HG03558 (cell line): ENCODE data around the gene RABGAP1L.

Experiments
- ATAC-seq: cut with Tn5 transposase; IDR thresholded peaks from one replicate; pipeline ENCODE4 v1.9.1; 2021; ENCODE audit warnings: moderate number of reproducible peaks; ENCODE audit not compliant: unreplicated experiment; ENCODE audit errors: extremely low read depth

Gene RABGAP1L

GRCh38 chr1:174191349-174191862 lies 32.1 kb downstream of the RABGAP1L start:
- ATAC-seq, result no peak

DNA sequence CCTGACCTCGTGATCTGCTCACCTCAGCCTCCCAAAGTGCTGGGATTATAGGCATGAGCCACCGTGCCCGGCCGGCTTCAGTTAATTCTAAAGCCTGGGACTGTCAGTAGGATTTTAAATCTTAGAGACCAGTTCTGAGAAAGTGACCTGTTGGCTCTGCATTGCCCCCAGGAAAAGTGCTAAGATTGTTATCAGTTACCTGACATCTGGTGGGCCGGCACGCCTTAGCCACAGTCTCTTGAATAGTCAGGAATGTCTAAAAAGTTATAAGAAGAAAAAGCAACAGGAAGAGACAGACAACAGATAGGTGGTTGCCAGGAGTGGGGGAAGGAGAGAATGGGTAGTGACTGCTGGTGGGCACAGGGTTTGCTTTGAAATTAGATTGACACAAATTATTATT lies 35.1 kb downstream of the RABGAP1L start:
- no peak for ATAC-seq

DNA sequence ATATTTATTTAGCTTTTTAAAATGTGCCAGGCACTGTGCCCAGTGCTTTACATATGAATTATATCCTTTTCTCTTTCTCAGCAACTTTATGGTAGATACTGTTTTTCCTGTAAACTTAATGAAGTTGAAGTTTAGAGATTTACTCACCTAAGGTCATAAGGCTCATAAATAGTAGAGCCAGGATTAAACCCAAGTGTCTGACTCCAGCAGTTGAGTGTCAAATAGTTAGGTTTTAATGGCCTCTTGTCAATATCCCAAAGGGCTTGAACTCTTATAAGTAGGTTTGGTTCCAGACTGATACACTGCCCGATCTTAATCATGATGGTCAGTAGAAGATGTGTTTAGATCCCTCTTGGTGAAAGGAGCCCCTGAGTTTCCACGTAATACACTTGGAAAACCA lies 37.8 kb downstream of the RABGAP1L start:
- ATAC-seq, result no peak

- no peak for ATAC-seq
Observed at GRCh38 chr1:174197547-174197946, 38.2 kb downstream of the RABGAP1L start.

GRCh38 chr1:174198202-174198601 lies 38.9 kb downstream of the RABGAP1L start:
- no peak for ATAC-seq

DNA sequence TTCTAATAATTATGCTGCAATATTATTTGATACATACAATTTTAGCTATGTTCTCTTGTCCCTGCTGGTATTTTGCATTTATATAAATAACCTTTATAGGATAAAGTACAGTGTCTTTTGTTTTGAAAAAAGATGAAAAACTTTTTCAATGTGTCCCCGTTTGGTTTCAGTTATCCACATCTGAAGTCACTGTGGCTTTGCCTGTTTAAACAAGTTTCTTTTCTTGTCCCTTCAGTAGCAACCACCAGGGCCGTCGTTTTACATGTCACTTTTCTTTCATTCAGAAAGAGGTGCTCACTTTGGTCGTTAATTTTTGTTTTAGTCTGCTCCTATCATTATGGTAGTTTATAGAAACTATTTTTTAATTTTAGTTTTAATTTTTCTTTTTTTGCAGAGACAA lies 41.4 kb downstream of the RABGAP1L start:
- no peak for ATAC-seq

DNA sequence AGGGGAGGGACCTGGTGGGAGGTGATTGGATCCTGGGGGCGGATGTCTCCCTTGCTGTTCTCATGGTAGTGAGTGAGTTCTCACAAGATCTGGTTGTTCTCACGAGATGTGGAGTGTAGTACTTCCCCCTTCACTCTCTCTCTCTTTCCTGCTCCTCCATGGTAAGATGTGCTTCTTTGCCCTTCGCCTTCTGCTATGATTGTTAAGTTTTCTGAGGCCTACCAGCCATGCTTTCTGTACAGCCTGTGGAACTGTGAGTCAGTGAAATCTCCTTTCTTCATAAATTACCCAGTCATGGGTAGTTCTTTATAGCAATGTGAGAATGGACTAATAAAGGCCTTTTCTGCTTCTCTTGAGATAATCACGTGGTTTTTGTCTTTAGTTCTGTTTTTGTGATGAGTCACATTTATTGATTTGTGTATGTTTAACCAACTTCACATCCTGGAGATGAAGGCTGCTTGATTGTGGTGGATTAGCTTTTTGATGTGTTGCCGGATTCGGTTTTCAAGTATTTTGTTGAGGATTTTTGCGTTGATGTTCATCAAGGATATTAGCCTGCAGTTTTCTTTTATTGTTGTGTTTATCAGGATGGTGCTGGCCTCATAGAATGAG lies 45.5 kb downstream of the RABGAP1L start:
- no peak for ATAC-seq

GRCh38 chr1:174206148-174206836 lies 47.0 kb downstream of the RABGAP1L start:
- no peak for ATAC-seq

GRCh38 chr1:174209347-174210187 lies 50.2 kb downstream of the RABGAP1L start:
- ATAC-seq, result peak; percentile 60

- no peak for ATAC-seq
Observed at GRCh38 chr1:174211486-174211885, 52.2 kb downstream of the RABGAP1L start.

DNA sequence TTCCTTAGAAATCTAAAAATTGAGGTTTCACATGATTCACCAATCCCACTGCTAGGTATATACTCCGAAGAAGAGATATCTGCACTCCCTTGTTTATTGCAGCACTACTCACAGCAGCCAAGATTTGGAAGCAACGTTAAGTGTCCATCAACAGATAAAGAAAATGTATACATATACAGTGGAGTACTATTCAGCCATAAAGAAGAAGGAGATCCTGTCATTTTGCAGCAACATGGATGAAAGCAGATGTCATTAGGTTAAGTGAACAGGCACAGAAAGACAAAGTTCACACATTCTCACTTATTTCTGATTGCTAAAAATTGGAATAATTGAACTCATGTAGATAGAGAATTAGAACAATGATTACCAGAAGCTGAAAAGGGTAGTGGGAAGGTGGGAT lies 56.4 kb downstream of the RABGAP1L start:
- no peak for ATAC-seq

GRCh38 chr1:174217248-174217647 lies 57.9 kb downstream of the RABGAP1L start:
- no peak for ATAC-seq

GRCh38 chr1:174217787-174218574 lies 58.7 kb downstream of the RABGAP1L start:
- peak; percentile 45 for ATAC-seq

DNA sequence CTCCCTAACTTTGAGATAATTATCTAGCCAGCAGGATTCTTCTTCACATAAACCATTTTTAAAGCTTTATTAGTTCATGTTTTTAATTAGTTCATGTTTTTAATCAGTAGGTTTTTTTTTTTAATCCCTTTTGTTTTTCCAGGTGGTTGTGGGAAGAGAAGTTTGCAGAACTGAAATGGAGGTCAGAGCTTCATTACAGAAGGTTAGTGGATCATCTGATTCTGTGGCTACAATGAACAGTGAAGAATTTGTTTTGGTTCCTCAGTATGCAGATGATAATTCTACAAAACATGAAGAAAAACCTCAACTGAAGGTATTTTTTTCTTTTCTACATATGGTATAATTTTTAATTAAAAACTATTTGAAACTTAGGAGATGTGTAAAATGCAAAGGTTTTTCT lies 59.7 kb downstream of the RABGAP1L start:
- no peak for ATAC-seq

DNA sequence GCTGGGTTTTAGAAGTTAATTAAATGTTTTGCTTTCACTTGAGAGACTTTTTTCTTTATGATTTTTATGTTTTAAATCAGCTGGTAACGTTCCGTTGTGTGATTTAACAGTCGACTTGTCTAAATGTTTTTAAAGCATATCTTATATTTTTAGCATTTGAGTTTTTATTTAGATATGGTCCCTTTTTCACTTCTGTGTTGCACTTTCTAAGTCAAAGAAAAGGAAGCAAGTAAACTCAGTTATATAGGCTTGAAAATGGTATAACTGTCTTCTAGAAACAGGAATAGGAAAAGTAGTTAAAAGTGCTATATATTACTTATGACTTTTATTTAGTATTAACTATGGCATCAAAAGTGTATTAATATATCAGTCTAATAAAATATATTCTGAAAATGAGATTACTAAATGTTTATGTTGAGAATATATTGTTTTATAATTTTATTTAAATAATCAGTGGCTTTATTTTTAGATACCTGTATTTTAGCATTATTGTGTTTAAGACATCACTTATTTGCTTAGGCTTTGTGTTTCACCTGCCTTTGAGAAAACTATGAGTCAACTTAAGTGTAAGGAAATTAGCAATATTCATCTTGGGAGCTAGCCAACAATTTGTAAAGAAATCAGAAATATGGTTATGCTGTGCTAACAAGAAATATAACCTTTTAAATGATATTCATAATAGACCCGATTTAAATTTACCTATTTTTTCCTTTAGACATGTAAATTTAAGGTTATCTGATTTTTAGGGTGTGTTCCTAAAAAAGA lies 60.5 kb downstream of the RABGAP1L start:
- ATAC-seq, result no peak

DNA sequence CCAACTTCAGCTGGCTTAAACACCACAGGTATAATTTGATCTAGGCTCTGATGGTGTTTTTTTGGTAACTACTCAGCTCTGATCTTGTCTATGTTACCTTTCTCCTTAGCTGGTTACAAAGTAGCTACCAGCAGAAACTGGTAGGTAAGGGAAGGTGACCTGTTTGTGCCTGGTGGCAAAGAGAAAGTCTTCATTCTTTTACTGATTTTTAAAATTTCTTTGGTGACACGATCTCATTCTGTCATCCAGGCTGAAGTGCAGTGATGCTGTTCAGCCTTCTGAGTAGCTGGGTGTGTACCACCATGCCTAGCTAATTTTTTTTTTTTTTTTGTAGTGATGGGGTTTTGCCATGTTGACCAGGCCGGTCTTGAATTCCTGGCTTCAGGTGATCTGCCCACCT lies 62.4 kb downstream of the RABGAP1L start:
- no peak for ATAC-seq

- no peak for ATAC-seq
Observed at GRCh38 chr1:174222166-174222949, 63.0 kb downstream of the RABGAP1L start.

GRCh38 chr1:174224641-174225040 lies 65.3 kb downstream of the RABGAP1L start:
- no peak for ATAC-seq
